IMR-90 (cell line): ENCODE measurements around the gene EPN1. TPM values are rescaled to one million over a fixed set of nuclear protein-coding genes. Genes with fewer than 3 reads are reported as not detected.

ENCODE experiments used
- ATAC-seq: fragments of 200-7000 bp; cut with Tn5 transposase; 2 replicates; pipeline ENCODE4 v1.9.1; 2020; ENCODE audit warnings: low read depth, mild to moderate bottlenecking, moderate library complexity
- BruUV-seq: library from RNA; stranded (reverse); fragments of 400-500 nt; replicated peaks from 2 replicates; lab custom pipeline; 2021; lab: Mats Ljungman, UMichigan
- CTCF ChIA-PET: fragments of 300-600 bp; formaldehyde crosslinking; extraction: SDS; loops from one replicate; lab custom pipeline; 2021; ENCODE audit warnings: antibody characterized with exemption; lab: Yijun Ruan, JAX
- POLR2A ChIA-PET: fragments of 300-600 bp; sonication (Branson Sonifier 250); formaldehyde crosslinking; loops from one replicate; lab custom pipeline; 2022; ENCODE audit warnings: antibody characterized with exemption; ENCODE audit not compliant: unreplicated experiment; lab: Charles Lee
- DNase-seq: peaks from one replicate; pipeline ENCODE4 v3.0.0; 2013
- H2AFZ ChIP-seq: replicated peaks from 2 replicates; pipeline ENCODE3; 2013; ENCODE audit warnings: low read length, mild to moderate bottlenecking; ENCODE audit not compliant: poor library complexity
- H2AK5ac ChIP-seq: 2 replicates; pipeline ENCODE4 v1.6.1; 2013; ENCODE audit warnings: low read depth, low read length, inconsistent platforms
- H2AK9ac ChIP-seq: replicated peaks from 2 replicates; pipeline ENCODE3; 2013; ENCODE audit warnings: mild to moderate bottlenecking, low read depth, low read length, moderate library complexity; ENCODE audit not compliant: poor library complexity
- H2BK120ac ChIP-seq: 2 replicates; pipeline ENCODE4 v1.6.1; 2013; ENCODE audit warnings: low read depth, low read length, inconsistent platforms
- H2BK15ac ChIP-seq: 3 replicates; pipeline ENCODE4 v1.6.1; 2013; ENCODE audit warnings: low read depth, low read length, inconsistent platforms
- H2BK20ac ChIP-seq: 2 replicates; pipeline ENCODE4 v1.6.1; 2013; ENCODE audit warnings: low read depth, mild to moderate bottlenecking, inconsistent platforms, low read length, moderate library complexity
- H2BK5ac ChIP-seq: 2 replicates; pipeline ENCODE4 v1.6.1; 2013; ENCODE audit warnings: mild to moderate bottlenecking, low read depth, low read length, inconsistent platforms; ENCODE audit not compliant: poor library complexity, severe bottlenecking
- H3K14ac ChIP-seq: replicated peaks from 2 replicates; pipeline ENCODE4 v1.6.1; 2013; ENCODE audit warnings: low read depth, low read length, inconsistent platforms
- H3K18ac ChIP-seq: 2 replicates; pipeline ENCODE4 v1.6.1; 2013; ENCODE audit warnings: low read depth, low read length, control low read depth
- H3K23ac ChIP-seq: 2 replicates; pipeline ENCODE4 v1.6.1; 2013; ENCODE audit warnings: low read depth, low read length, inconsistent platforms
- H3K27ac ChIP-seq: 2 replicates; pipeline ENCODE4 v1.5.1; 2013; ENCODE audit warnings: mild to moderate bottlenecking, control low read depth, low read length; ENCODE audit not compliant: insufficient read depth
- H3K27me3 ChIP-seq: 2 replicates; pipeline ENCODE4 v1.6.1; 2013; ENCODE audit warnings: low read length; ENCODE audit not compliant: control insufficient read depth, insufficient read depth
- H3K36me3 ChIP-seq: 2 replicates; pipeline ENCODE4 v1.6.1; 2013; ENCODE audit warnings: low read length, mixed read lengths; ENCODE audit not compliant: control insufficient read depth, insufficient read depth
- H3K4ac ChIP-seq: 2 replicates; pipeline ENCODE4 v1.6.1; 2013; ENCODE audit warnings: low read depth, low read length, inconsistent platforms
- H3K4me1 ChIP-seq: 2 replicates; pipeline ENCODE4 v1.6.1; 2013; ENCODE audit warnings: low read length, mixed read lengths; ENCODE audit not compliant: control insufficient read depth, insufficient read depth
- H3K4me2 ChIP-seq: 2 replicates; pipeline ENCODE4 v1.6.1; 2013; ENCODE audit warnings: low read depth, mild to moderate bottlenecking, control low read depth, low read length, moderate library complexity
- H3K4me3 ChIP-seq: 2 replicates; pipeline ENCODE4 v1.5.1; 2013; ENCODE audit warnings: low read depth, mild to moderate bottlenecking, control low read depth, low read length, moderate library complexity; ENCODE audit not compliant: insufficient read depth
- H3K56ac ChIP-seq: 2 replicates; pipeline ENCODE4 v1.6.1; 2013; ENCODE audit warnings: low read length, inconsistent platforms; ENCODE audit not compliant: insufficient read depth; ENCODE audit errors: extremely low read depth
- H3K79me1 ChIP-seq, 2 experiments: 2 replicates each; pipeline ENCODE4 v1.6.1; 2013; ENCODE audit warnings: low read length in 2 of 2, inconsistent platforms in 1 of 2, low read depth in 1 of 2
- H3K9ac ChIP-seq: 2 replicates; pipeline ENCODE4 v1.6.1; 2013; ENCODE audit warnings: low read depth, low read length, control low read depth
- H3K9me1 ChIP-seq: 2 replicates; pipeline ENCODE4 v1.6.1; 2013; ENCODE audit warnings: low read length, inconsistent platforms; ENCODE audit not compliant: insufficient read depth
- H3K9me3 ChIP-seq: 2 replicates; pipeline ENCODE4 v1.6.1; 2013; ENCODE audit warnings: low read length; ENCODE audit not compliant: control insufficient read depth, insufficient read depth
- H4K20me1 ChIP-seq: 2 replicates; pipeline ENCODE4 v1.6.1; 2013; ENCODE audit warnings: low read length, inconsistent platforms; ENCODE audit not compliant: insufficient read depth
- H4K5ac ChIP-seq: 2 replicates; pipeline ENCODE4 v1.6.1; 2013; ENCODE audit warnings: mild to moderate bottlenecking, low read depth, low read length, control low read depth
- H4K8ac ChIP-seq, 2 experiments: 2 replicates each; pipeline ENCODE4 v1.6.1; 2013; ENCODE audit warnings: low read depth in 2 of 2, low read length in 2 of 2, control low read depth in 1 of 2, inconsistent platforms in 1 of 2
- H4K91ac ChIP-seq: 2 replicates; pipeline ENCODE4 v1.6.1; 2013; ENCODE audit warnings: low read depth, low read length, inconsistent platforms; ENCODE audit not compliant: insufficient read depth
- POLR2A ChIP-seq: IDR thresholded peaks from 2 replicates; pipeline ENCODE4 v1.6.1; 2012; ENCODE audit warnings: mild to moderate bottlenecking, low read depth, low read length
- RCOR1 ChIP-seq: IDR thresholded peaks from 2 replicates; pipeline ENCODE4 v1.6.1; 2012; ENCODE audit warnings: mild to moderate bottlenecking, low read length, improper control_type of control experiment; ENCODE audit not compliant: insufficient replicate concordance
- RFX5 ChIP-seq: IDR thresholded peaks from 2 replicates; pipeline ENCODE4 v1.8.0; 2012; ENCODE audit warnings: low read depth, mild to moderate bottlenecking, low read length, moderate library complexity
- WGBS, 2 experiments: methylation state at CpG; one replicate each; pipeline versions ENCODE4 v1.1.5 to v1.1.7; 2013; ENCODE audit warnings: missing lambda C conversion rate in 2 of 2; ENCODE audit not compliant: insufficient read length in 1 of 2; ENCODE audit errors: extremely low coverage in 2 of 2; 5-methylcytosine and 5-hydroxymethylcytosine counted together
- dilution Hi-C: fragments of 300-500 bp; cut with HindIII; formaldehyde crosslinking; loops from one replicate; pipeline ENCODE4 v1.14.3; 2018; ENCODE audit warnings: low sequenced_read_pairs; ENCODE audit not compliant: unreplicated experiment
- in situ Hi-C: fragments of 300-500 bp; cut with MboI; formaldehyde crosslinking; loops from 3 replicates; pipeline ENCODE4 v1.14.3; 2019; ENCODE audit warnings: low sequenced_read_pairs, inconsistent platforms, mixed read lengths
- intact Hi-C: fragments of 100-400 bp; cut with micrococcal nuclease; formaldehyde crosslinking; loops from 2 replicates; pipeline ENCODE4 v1.10.0; 2022
- polyA plus RNA-seq, 3 experiments: library from polyadenylated mRNA; depleted of rRNA; stranded (reverse); fragments of >200 nt; gene quantifications; 2 replicates each; pipeline ENCODE4 v1.2.3, GENCODE V29; 2012; ENCODE audit warnings: low replicate concordance in 1 of 3
- total RNA-seq: library from RNA; depleted of rRNA; stranded (reverse); fragments of >200 nt; gene quantifications from 2 replicates; pipeline ENCODE4 v1.2.3, GENCODE V29; 2012
- TF ChIP-seq, protein P1 (sequence below): fragments of 150-350 bp; IDR thresholded peaks from 2 replicates; pipeline ENCODE4 v1.6.1; 2016; ENCODE audit warnings: low read depth, mild to moderate bottlenecking, low read length, moderate library complexity, borderline replicate concordance

The EPN1 gene
- total and polyA plus RNA-seq, 2 of the 4 experiments (the other 2 are of a cell fraction): 19.0 to 122 TPM

DNA sequence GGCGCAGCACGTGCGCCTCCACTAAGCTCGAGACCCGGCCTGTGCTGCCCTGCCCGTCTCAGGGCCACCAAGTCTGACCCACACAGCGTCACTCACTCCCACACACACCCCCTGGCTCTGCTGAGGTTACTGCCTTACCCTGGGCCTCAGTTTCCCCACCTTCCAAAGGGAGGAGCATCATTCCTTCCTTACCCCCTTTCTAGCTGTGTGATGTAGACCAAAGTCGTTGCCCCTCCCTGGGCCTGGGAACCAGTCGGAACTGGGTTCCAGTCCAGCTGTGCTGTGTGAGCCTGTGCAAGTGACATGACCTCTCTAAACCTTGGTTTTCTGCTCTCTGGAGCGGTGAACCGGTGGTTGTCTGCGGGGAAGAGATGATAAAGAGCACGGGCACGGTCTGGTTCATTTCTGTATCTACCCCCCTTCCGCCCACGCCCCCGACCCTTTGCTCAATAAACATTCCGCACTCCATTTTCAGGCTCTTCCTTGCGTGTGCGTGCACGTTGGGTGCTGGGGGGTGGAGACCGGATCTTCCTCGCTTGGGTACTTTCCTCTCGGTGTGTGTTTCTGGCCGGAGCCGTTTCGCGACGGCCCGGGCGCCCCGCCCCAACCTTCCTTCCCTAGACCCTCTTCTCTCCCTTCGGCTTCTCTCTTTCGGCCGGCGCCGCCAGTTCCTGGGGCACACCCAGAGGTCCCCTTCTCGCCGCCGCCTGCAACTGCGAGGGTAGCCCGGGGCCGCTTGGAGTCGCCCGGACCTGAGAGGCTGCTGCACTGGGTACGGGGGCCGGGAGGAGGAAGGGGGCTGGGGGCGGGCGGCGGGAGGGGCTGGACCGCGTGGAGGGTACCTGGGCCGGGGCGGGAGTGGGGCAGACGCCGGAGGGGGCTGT, 31.8 kb upstream of the EPN1 start, which contains the start of gene ZNF581 (continued):
- TF ChIP-seq, protein P1, sequence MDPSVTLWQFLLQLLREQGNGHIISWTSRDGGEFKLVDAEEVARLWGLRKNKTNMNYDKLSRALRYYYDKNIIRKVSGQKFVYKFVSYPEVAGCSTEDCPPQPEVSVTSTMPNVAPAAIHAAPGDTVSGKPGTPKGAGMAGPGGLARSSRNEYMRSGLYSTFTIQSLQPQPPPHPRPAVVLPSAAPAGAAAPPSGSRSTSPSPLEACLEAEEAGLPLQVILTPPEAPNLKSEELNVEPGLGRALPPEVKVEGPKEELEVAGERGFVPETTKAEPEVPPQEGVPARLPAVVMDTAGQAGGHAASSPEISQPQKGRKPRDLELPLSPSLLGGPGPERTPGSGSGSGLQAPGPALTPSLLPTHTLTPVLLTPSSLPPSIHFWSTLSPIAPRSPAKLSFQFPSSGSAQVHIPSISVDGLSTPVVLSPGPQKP: no peak
- TF ChIP-seq RCOR1: peak; percentile 59

DNA sequence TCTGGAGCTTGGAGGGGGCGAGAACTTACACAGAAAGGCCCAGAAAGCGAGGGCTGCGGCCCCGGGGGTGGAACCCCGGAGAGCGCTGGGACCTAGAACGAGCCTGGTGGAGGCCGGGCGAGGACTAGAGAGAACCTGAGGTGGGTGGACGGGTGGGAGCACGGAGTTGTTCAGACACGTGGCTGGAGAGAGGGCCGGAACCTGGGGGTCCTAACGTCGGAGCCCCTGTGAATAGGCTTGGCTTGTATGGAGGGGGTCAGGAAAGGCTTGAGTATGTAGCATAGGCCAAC, 31.2 kb upstream of the EPN1 start:
- Histone ChIP-seq H4K5ac (peak overlapping the region; percentile 14), H3K9me1 (no peaks in the 10 kb centered on the region), H3K79me1 (peaks cover 34 to 77% of the 10 kb centered on the region in 2 experiments), H3K23ac (peak overlapping the region; percentile 72; the same call in 1 of the 2 replicates), H3K27me3 (no peaks in the 10 kb centered on the region), H3K18ac (no peak overlapping the region), H4K91ac (peak overlapping the region; percentile 19), H2BK120ac (no peak overlapping the region; the same call in 1 of the 2 replicates), H2AK5ac (peak overlapping the region; percentile 97; the same call in 1 of the 2 replicates), H3K27ac (peak overlapping the region; percentile 71), H2AK9ac (peak overlapping the region; percentile 96), H3K4ac (peak overlapping the region; percentile 79), H3K9ac (peak overlapping the region; percentile 84), H4K8ac (peak overlapping the region; percentile 68 to 72; a peak in 1 of 4 replicates), H3K9me3 (no peaks in the 10 kb centered on the region), H3K36me3 (peaks cover 12% of the 10 kb centered on the region), H3K4me2 (peak overlapping the region; percentile 87), H2AFZ (peak overlapping the region; percentile 70), H3K14ac (peak overlapping the region; percentile 89), H2BK20ac (no peak overlapping the region), H4K20me1 (no peaks in the 10 kb centered on the region), H3K56ac (peak overlapping the region; percentile 29), H2BK15ac (no peak overlapping the region), H3K4me1 (peaks cover 13% of the 10 kb centered on the region), H2BK5ac (peak overlapping the region; percentile 1), H3K4me3 (peak overlapping the region; percentile 74)
- dilution Hi-C loops (no loop called here), in situ Hi-C loops (loop anchor here (25.0 kb wide), 2 partner anchors 357 to 532 kb away; partner anchors contain the start of genes BRSK1, HSPBP1 and PPP1R12C), intact Hi-C loops (no loop called here)
- 0% methylated on average over 14 of the region's 15 CpGs; no CpG with 5 or more reads in 1 of the 2 experiments for WGBS, 2 experiments
- ChIA-PET POLR2A (interaction anchor here (1.0 kb wide), 1 partner anchor 11 kb away, joined by 4 read pairs; no protein-coding TSS in a partner anchor), CTCF (no interaction called here)
- TF ChIP-seq POLR2A (0 out of 2 replicates have a peak, but pooled peaks have one; percentile 1), RFX5 (no peak)
- no TSS peak for BruUV-seq
- DNase-seq (no peak), ATAC-seq (peak; percentile 0)
